ENCODE data around the gene ARHGEF10L.

Gene ARHGEF10L

GRCh38 chr1:17514776-17515175, 24.7 kb upstream of the ARHGEF10L start:
- H3K4me3 ChIP-seq (replicated peaks in 1 of 2; ENCODE audit: low read depth in 2 of 2, low read length in 2 of 2) = no peak overlapping the region
- no peak for TF ChIP-seq CTCF (IDR thresholded peaks at IDR 0.05; ENCODE audit: low read depth, low read length)
- no peak for DNase-seq (ENCODE audit: low read depth in 2 of 2)

- TF ChIP-seq CTCF (IDR thresholded peaks at IDR 0.05; ENCODE audit: low read depth, low read length) = no peak
- H3K4me3 ChIP-seq (replicated peaks in 1 of 2; ENCODE audit: low read depth in 2 of 2, low read length in 2 of 2) = no peak overlapping the region
- DNase-seq (ENCODE audit: low read depth in 2 of 2) = no peak
Observed at GRCh38 chr1:17515902-17516301, 23.6 kb upstream of the ARHGEF10L start.

GRCh38 chr1:17516303-17517214, 22.9 kb upstream of the ARHGEF10L start:
- TF ChIP-seq CTCF (IDR thresholded peaks at IDR 0.05; ENCODE audit: low read depth, low read length) = no peak
- no peak overlapping the region for H3K4me3 ChIP-seq (replicated peaks in 1 of 2; ENCODE audit: low read depth in 2 of 2, low read length in 2 of 2)
- no peak for DNase-seq (ENCODE audit: low read depth in 2 of 2)

- no peak overlapping the region for H3K4me3 ChIP-seq (replicated peaks in 1 of 2; ENCODE audit: low read depth in 2 of 2, low read length in 2 of 2)
- DNase-seq (ENCODE audit: low read depth in 2 of 2) = no peak
- TF ChIP-seq CTCF (IDR thresholded peaks at IDR 0.05; ENCODE audit: low read depth, low read length) = no peak
Observed at GRCh38 chr1:17520041-17520440, 19.5 kb upstream of the ARHGEF10L start.

- TF ChIP-seq CTCF (IDR thresholded peaks at IDR 0.05; ENCODE audit: low read depth, low read length) = no peak
- H3K4me3 ChIP-seq (replicated peaks in 1 of 2; ENCODE audit: low read depth in 2 of 2, low read length in 2 of 2) = no peak overlapping the region
- DNase-seq (ENCODE audit: low read depth in 2 of 2) = no peak
Observed at GRCh38 chr1:17520473-17521319, 18.8 kb upstream of the ARHGEF10L start.

- no peak overlapping the region for H3K4me3 ChIP-seq (replicated peaks in 1 of 2; ENCODE audit: low read depth in 2 of 2, low read length in 2 of 2)
- DNase-seq (ENCODE audit: low read depth in 2 of 2) = no peak
- TF ChIP-seq CTCF (IDR thresholded peaks at IDR 0.05; ENCODE audit: low read depth, low read length) = no peak
Observed at GRCh38 chr1:17521946-17522612, 17.4 kb upstream of the ARHGEF10L start.

Measured in cardiac fibroblast (primary cell).